C4-2B (cell line): ENCODE data around the gene SCN9A.

Experiments
- ZFX ChIP-seq: fragments of 450-650 bp; IDR thresholded peaks from 2 replicates; pipeline ENCODE4 v1.6.1; 2017
- TF ChIP-seq, protein P1 (sequence below): fragments of 450-650 bp; conservative IDR thresholded peaks from 2 replicates; pipeline ENCODE4 v1.5.1; 2017; ENCODE audit warnings: mild to moderate bottlenecking

- TF ChIP-seq, protein P1, sequence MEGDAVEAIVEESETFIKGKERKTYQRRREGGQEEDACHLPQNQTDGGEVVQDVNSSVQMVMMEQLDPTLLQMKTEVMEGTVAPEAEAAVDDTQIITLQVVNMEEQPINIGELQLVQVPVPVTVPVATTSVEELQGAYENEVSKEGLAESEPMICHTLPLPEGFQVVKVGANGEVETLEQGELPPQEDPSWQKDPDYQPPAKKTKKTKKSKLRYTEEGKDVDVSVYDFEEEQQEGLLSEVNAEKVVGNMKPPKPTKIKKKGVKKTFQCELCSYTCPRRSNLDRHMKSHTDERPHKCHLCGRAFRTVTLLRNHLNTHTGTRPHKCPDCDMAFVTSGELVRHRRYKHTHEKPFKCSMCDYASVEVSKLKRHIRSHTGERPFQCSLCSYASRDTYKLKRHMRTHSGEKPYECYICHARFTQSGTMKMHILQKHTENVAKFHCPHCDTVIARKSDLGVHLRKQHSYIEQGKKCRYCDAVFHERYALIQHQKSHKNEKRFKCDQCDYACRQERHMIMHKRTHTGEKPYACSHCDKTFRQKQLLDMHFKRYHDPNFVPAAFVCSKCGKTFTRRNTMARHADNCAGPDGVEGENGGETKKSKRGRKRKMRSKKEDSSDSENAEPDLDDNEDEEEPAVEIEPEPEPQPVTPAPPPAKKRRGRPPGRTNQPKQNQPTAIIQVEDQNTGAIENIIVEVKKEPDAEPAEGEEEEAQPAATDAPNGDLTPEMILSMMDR, result no peak
- TF ChIP-seq ZFX, result no peak
Measured at GRCh38 chr2:166293984-166294383, 81.8 kb downstream of the SCN9A start.
